ENCODE results near the gene PRKCZ.
A peak's percentile ranks its signal among the peaks of the same experiment; 100 is the strongest.

PRKCZ gene

DNA sequence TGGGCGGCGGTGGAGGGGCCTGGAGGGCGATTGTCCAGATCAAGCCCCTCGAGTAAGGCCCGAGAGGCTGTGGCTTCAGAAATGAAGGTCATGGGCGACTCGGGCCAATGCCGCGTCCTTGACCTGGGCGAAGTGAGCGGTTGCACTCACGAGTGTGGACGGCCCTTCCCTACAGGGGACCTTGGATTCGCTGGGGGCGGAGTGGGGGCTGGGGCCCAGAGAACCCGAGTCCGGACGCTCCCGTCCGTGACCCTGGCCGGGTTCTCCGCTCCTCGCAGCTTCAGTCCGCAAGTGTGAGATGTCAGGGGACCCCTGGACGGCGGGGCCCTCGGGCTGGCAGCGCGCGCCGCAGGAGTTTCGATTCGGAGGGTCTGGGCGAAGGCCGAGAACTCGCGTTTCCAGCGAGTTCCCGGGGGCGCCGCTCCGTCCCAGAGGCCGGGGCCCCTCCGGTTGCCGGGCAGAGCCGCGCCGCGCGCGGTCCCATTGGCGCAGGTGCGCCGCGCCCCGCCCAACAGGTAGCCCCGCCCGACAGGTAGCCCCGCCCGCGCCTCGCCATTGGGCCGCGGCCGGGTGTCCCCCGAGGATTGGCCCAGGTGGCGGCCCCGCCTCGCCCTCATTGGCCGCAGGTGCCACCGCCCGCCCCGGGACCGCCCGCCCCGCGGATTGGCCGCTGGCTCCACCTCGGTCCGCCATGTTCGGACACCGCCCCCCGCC, at the start of gene PRKCZ:
PRKCZ (plus strand) TSS at position 694 of the 714 bp plus-strand sequence. CDS start 220 bp downstream, outside the sequence.
- DNase-seq: peak; percentile 98

DNA sequence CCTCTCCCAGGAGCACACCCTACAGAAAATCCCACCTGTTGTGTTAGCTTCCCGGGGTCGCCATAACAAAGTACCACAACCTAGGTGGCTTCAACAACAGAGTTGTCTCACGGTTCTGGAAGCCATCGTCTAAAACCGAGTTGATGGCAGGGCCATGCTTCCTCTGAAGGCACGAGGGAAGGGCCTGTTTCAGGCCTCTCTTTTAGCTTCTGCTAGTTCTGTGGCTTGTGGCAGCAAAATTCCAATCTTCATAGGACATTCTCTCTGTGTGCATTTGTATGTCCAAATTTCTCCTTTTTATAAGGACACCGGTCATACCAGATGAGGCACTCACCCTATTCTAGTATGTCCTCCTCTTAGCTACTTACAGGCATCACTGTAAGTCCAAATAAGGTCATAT, 49.8 kb upstream of the PRKCZ start:
- DNase-seq: no peak

DNA sequence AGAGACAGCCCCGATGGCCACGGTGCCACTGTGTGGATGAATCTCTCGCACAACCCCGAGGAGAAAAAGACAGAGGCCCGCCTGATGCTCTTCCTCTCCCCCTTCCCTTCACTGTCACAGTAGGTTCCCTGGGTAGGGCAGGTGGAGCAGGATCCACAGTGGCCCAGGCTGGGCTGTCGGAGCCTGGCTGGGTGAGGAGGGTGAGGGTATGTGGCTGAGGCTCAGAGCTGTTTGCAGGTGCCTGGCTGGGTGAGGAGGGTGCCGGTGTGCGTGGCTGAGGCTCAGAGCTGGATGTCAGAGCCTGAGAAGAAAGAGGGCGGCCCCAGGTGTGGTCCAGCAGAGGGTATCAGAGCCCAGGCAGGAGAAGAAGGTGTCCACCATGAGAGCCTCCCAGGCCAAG, 49.4 kb upstream of the PRKCZ start:
- DNase-seq: no peak

DNA sequence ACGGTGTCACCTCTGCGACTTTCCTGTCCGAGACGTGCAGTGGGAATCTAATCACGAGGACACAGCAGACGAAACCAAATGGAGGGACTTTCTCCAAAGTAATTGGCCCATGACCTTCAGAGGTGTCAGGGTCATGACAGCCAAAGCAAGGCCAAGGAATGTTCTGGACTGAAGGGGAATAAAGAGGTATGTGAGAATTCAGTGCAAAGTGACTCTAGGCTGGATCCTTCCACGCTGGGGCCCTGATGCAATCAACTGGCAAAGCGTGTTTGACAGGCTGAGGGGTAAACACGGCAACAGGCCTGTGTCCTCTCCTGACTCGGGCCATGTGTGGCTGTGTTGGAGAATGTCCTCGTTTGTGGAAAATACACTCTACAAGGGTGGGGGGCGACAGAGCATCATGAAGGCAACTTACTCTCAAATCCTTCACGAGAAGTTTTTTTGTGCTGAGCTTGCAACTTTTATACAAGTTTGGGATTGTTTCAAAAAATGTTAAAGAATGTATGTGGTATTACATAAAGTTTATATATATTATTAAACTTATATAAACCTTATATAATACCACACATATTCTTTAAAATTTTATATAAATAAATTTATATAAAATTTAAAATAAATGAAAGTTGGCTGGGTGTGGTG, 48.3 kb upstream of the PRKCZ start:
- no peak for DNase-seq

DNA sequence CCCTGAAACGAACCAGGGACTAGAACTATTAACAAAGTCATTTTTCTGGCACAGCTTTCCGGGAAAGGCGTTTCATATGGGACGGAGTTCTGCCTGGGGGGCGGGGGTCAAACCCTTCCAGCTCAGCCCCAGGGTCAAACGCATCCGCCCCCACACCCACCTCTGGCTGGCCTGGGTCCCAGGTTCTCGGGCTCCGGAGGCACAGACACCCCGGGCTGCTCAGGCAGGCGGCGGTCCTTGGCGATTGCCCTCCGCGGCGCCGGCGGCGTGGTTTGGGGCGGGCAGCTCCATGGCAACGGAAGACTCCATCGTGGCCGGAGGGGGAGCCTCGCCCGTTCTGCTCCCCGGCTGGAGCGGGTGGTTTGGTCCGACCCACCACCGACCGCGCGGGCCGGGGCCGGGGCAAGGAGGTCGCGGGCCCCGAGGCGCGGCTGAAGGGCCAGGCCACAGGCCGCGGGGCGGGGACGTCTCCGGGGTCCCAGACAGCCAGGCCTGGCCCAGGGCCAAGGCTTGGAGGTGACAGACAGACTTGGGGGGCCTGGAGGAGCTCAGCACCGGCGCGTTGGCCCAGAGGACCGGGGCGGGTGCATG, 46.6 kb upstream of the PRKCZ start, which contains the start of gene CFAP74:
CFAP74 (minus strand) TSS at position 246 of the 591 bp plus-strand sequence. CDS start 12,830 bp downstream, outside the sequence.
- DNase-seq: no peak

DNA sequence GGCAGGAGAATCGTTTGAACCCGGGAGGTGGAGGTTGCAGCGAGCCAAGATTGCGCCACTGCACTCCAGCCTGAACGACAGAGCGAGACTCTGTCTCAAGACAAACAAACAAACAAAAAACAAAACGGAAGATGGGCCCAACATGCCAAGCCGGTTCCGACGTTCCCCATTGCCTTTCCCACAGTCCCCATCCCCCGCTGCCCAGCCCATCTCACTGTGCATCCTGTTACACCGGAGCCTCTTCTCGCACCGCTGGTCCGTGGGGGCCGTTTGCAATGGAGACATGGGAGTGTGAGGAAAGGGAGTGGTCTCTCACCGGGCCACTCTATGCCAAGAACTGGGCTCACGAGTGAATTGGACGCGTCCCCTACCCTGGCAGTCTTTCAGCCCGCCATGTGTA, 45.4 kb upstream of the PRKCZ start:
- no peak for DNase-seq

DNA sequence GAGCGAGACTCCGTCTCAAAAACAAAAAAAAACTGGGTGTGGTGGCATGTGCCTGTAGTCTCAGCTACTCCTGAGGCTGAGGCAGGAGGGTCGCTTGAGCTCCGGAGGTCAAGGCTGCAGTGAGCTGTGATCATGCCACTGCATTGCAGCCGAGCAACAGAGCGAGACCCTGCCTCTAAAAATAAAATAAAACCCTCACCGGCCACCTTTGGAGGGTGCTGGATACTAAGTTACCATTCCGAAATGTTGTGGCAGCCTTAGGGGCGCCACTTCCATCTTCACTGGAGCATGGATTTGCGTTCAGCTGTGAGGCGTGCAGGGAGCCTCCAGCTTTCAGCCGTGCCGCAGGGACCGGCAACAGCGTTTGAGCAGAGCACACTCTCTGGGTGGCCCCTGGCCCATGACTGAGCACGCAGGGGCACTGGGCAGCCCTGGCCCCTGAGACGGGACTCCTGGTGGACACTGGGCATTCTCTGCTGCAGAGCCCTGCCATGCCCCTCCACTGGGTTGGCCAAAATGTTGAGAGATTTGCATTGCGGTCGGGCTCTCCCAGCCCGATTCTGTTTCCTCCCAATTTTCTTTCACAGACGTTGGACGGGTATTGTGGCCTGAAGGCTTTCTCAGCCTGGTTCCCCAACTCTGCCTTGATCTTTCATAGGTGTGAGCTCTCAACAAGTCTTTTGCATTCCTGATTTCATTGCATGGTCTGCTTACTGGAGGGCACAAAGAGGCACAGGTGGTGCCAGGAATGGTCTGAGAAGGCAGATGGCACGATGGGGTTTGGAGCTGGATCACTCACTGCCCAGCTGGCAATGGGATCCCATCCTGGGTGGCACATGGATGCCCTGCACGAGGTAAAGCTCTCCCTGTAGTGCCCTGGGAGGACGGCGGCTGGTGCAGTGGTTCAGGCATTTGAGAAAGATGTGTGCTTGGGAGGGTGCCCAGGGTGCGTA, 40.8 kb upstream of the PRKCZ start:
- no peak for DNase-seq

DNA sequence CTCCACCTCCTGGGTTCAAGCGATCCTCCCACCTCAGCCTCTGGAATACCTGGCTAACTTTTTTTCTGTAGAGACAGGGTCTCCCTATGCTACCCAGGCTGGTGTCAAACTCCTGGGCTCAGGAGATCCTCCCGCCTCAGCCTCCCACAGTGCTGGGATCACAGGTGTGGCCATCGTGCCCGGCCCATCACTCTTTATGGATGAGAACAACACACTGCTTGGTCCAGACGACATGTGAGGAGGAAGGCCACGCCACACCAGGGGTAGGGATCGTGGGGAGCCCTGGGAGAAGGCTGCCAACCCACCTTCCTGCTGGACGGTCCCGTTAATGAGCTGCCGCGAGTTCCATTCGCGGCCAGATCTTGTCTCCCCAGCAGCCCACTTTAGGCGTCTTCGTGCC, 36.0 kb upstream of the PRKCZ start:
- DNase-seq: no peak

DNA sequence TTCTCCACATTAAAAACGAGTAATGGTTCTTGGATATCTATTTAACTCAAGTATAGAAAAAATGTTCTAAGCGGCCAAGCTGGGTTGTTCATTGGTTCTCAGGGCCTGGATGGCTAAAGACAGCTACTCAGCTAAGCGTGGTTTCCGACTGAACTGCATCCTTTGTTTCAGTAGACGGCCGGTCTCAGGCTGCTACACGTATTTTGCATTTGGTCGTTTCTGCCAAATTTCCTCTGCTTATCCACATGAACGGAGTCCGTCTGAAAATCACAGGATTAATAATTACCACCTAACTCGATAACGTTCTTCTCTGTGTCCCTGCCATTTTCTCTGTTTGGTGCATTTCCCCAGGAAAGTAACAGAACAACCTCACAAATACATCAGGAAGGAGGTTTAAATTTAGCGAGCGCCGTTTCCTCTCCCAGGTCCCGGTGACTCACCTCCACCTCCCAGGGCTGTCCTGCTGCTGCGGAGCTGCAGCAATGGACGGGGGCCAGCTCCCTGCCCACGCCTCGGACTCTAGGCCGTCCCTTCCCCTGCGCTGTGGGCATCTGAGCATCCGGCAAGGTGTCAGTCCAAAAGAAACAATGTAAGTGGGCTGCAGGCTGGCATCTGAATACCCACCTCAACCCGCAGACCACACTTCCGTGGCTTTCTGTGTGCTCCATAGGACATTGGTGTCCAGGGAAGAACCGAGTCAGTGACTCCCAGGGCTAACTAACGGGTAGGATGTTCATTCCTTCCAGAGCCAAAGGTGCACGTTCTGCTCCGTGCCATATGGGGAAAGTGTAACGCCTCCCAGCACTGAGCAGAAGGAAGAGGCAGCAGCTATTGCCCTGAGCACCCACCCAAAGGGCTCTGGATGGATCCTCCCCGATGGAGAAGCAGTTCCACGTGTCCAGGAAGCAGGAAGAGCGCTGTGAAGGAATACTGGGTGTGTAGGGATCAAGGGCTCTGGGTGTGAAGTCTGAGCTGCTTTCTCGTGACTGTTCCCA, 35.2 kb upstream of the PRKCZ start:
- no peak for DNase-seq

DNA sequence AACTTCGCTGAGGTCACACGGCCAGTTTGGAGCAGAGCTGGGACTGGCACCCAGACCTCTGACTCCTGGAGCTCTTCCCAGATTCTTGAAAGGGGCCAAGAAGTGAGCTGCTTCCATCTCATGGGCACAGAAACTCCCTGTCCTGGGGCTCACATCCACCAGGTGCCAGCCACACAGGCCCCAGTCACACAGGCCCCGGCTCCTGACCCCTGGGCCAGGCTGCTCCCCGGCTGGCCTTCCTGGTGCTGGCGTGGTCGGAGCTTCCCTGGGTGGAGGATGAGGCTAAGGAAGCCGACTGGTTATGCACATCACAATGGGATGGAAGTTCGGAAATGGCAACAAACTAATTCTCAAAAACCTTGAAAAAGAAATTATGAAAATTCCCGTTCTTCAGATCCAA, 34.1 kb upstream of the PRKCZ start:
- no peak for DNase-seq

DNA sequence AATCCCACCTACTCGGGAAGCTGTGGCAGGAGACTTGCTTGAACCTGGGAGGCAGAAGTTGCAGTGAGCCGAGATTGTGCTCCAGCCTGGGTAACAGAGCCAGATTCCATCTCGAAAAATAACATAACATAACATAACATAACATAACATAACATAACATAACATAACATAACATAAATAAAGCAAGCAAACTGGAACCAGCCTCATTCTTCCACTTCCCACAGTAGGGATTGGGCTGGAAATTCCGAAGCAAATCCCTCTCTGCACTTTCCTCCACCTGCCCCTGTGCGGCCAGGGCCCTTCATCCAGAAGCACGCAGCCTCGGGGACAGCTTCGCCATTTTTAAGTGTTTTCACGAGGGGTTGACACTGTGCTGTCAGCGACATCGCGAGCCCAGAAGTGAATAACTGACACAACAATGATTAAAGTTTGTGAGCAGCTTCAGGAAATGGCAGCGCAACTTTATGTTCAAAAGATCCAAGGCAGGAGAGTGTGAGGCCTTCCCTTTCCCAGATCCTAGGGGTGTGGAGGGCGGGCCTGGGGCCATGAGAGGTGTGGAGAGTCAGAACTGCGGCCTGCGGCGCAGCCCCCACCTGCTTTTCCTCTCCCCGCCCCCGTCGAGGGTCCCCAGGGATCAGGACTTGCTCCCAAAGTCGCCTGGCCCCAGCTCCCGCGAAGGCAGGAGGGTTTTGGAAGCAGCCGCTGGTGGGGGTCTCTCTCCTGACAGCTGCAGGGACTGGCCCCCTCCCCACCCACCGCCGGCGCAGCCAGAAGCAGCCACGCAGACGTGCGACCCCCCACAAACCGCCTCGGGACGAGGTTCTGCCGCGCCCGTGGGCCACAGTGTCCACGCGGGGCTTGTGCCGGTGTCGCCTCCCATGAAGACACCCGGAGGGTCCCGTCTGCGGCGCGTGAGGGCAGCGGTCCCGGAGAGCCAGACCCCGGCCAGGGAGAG, 31.7 kb upstream of the PRKCZ start:
- no peak for DNase-seq

DNA sequence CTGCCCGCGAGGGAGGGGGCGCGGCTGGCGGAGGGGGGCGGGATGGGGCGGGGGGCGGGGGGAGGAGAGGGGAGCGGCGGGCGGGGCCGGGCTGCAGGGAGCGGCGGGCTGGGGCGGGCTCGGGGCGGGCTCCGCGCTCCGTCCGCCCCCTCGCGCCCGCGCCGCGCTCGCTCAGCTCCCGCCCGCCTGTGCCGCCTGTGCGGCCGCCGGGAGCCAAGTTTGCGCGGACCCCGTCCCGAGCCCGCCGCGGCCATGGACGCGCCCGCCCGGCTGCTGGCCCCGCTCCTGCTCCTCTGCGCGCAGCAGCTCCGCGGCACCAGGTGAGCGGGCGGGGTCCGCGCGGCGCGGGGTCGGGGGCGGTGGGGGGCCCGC, 31.1 kb upstream of the PRKCZ start, which contains the start of gene GABRD:
GABRD (plus strand) TSS at position 174 of the 372 bp plus-strand sequence; CDS start at position 253, 79 bp downstream.
- DNase-seq: no peak

DNA sequence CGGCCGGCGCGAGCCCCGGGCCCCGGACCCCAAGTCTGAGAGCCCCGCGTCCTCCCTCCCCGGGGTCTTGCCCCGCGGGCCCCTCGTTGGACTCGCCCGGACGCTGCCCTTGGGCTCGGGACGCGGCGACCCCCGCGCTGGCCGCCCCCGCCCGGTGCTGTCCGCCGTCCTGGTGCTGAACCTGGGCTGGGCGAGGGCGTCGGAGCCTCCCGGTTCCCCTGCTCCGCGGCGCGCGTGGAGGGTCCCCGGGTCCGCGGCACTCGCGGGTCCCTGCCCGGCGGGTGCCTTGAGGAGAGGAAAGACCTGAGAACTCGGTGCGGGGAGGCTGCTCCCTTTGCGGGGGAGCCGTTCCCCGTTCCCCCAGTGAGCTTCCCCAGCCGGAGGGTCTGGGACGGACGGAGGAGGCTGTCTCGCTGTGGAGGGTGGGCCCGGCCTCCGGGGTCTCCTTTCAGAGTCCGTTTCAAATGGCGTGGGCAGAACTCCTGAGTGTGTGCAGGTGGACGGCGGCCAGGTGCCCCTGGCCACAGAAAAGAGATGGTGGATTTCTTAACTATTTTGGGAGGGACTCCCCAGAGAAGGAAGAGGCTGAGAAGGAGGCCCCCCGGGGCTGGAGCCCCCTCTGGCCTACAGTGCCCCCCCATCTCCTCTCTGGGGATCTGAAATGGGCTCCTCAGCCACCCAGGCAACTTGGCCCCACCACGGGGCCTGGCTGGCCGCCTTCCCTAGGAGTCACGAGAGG, 30.5 kb upstream of the PRKCZ start:
- DNase-seq: peak; percentile 29

DNA sequence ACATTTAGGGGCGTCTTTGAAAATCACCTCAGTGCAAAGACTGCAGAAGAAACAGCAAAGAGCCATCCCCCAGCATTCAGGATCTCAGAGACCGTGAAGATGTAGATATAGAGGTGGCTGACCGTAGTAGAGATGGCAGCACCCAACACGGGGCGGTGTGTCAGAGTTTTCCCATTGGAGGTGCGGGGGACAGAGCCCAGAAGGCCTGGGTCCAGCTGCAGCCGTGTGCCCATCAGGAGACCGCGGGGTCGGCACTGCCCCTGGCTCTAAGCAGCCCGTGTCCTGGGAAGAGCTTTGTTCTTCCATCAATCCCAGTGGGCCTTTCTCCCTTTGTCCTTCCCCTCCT, 29.9 kb upstream of the PRKCZ start:
- DNase-seq: no peak

DNA sequence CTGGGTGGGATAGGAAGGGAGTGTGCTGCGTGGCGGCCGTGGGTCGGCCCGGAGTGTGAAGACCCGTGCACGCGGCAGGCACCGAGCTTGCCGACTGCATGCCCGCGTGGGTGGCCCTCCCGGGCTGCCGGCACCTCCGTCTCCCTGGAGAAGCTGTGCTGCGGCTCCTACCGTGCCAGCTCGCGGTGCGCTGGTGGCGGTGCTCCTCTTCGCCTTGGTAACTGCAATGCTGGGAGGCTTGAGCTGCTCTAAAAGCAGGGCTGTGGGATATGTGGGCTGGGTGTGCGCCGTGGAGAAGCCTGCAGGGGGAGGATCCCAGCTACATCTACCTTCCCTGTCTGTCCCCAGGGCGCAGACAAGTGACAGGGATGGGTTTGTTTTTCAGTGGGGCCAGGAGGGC, 28.7 kb upstream of the PRKCZ start:
- no peak for DNase-seq

DNA sequence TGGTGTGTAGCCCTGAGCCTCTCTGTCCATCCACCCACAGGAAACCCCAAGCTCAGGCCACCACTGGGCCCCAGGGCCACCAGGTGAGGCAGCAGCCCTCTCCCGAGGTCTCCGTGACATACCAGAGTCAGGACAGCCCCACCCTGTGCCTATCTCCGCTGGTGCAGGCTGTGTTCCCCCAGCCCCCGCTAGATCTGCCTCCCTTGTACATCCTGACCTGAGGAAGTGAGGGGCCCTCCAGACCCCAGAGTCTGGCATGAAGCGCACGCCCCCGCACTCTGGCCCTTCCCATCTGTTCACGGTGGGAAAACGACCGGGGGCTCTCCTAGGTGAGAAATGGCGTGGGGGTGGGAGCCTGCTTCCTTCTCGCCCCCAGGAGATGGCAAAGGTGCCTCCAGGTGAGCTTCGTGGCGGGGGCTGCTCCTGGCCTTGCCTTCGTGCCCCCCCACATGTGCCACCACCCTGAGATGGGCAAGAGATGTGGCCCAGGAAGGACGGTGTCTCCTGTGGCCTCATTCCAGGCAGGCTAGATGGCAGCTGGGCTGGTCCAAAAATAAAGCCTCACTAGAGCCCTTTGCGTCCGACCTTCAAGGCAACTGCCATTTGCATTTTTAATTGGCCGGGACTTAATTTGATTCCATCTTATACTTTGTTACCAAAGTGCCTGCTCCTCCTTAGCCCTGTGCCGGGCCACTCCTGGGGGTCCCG, 28.0 kb upstream of the PRKCZ start:
- DNase-seq: no peak

DNA sequence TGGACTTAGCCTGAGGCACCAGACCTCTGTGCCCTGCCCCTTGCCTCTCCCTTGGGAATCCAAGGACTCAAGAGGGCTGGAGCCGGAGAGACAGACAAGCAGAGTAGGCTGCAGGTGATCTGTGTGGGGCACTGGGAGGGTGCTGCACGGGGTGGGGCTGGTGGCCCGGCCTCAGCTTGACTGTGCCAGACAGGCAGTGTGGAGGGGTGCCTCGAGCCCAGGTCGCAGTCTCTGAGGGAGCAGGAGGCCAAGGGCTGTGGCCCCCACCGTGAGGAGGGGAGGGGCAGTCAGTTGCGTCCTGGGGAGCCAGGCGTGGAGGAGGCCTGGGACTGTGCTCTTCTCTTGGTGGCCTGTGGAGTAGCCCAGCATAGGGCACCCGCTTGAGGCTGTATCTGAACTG, 27.0 kb upstream of the PRKCZ start:
- DNase-seq: no peak

DNA sequence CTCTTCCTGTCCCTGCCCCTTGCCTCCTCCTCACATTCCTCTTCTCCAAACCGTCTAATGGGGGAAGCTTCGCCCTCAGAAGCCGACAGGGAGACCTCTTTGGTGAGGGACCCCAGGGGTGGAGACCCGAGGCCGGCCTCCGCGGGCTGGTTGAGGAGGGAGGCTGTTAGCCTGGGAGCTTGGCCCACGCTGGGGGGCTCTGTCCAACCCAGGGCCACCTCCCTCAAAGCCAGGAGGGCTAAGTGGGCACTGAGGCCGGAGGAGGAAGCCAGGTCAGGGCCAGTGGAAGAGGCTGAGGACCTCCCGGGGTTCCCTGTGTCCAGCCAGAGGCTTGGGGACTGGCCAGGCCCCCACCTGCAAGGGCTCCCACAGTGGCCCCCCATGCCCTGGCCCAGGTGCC, 25.8 kb upstream of the PRKCZ start:
- no peak for DNase-seq

DNA sequence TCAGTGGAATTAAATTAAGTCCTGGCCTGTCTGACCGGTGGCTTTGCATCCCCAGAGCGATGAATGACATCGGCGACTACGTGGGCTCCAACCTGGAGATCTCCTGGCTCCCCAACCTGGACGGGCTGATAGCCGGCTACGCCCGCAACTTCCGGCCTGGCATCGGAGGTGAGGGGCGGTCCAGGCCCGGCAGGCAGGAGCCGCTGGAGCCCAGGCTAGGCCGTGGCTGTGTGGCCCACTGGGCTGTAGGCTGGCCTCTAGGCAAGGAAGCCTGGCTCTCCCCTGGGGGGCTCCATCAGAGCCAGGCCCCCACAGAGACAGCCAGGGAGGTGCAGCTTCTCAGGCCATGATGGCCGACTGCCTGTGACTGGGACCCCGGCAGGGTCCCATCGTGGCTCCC, 25.3 kb upstream of the PRKCZ start:
- DNase-seq: no peak

All from activated T-cell treated with anti-CD3 and anti-CD28 coated beads, Interleukin-2, amount 50 U/mL, for 1 hour (primary cell).